ENCODE measurements around the gene CFAP99. TPM values are rescaled to one million over a fixed set of nuclear protein-coding genes. Genes with fewer than 3 reads are reported as not detected.

The CFAP99 gene
- total and polyA plus RNA-seq, 2 experiments from 2014 or later = not detected

GRCh38 chr4:2458546-2459491 lies 40.1 kb downstream of the CFAP99 start:
- Histone ChIP-seq H3K4me2 (no peak overlapping the region), H3K36me3 (ENCODE audit: insufficient read depth) (no peaks in the 10 kb centered on the region), H3K9me2 (ENCODE audit: insufficient read depth) (no peaks in the 10 kb centered on the region), H3K4me1 (ENCODE audit: insufficient read depth) (peaks cover 10% of the 10 kb centered on the region; the same call in 1 of the 2 replicates), H4K20me1 (replicated peaks; ENCODE audit: insufficient read depth) (no peaks in the 10 kb centered on the region), H3F3A (replicated peaks; ENCODE audit: low read depth) (peaks cover 12% of the 10 kb centered on the region), H3K4me3 (no peak overlapping the region), H3K79me2 (replicated peaks; ENCODE audit: insufficient read depth) (no peaks in the 10 kb centered on the region), H3K27ac (ENCODE audit: low read depth) (no peak overlapping the region), H3K27me3 (ENCODE audit: insufficient read depth) (peaks cover 27% of the 10 kb centered on the region), H2AFZ (no peak overlapping the region)
- DNase-seq (ENCODE audit: low spot score) (no peak), ATAC-seq (no peak)
- no peaks in the 10 kb centered on the region; the same call in 2 of the 3 replicates for H3K36me3 Mint-ChIP-seq (ENCODE audit: low read depth)
- H3K4me3 Mint-ChIP-seq = no peak overlapping the region
- H3K27ac Mint-ChIP-seq = no peak overlapping the region
- H3K27me3 Mint-ChIP-seq (ENCODE audit: insufficient read depth, low read depth, poor library complexity) = peaks cover 36% of the 10 kb centered on the region
- no peaks in the 10 kb centered on the region for H3K9me3 Mint-ChIP-seq
- TF ChIP-seq POLR2AphosphoS5 (IDR thresholded peaks at IDR 0.05; ENCODE audit: low read depth) = no peak
- TF ChIP-seq EZH2phosphoT487 (IDR thresholded peaks at IDR 0.05; ENCODE audit: unreplicated experiment) = no peak
- TF ChIP-seq JUNB (IDR thresholded peaks at IDR 0.05; ENCODE audit: unreplicated experiment) = no peak
- TF ChIP-seq NANOG (IDR thresholded peaks at IDR 0.05; ENCODE audit: borderline replicate concordance) = no peak
- no peak for TF ChIP-seq EZH2 (IDR thresholded peaks at IDR 0.05; ENCODE audit: low read depth, unreplicated experiment)
- no peak for TF ChIP-seq CREB1 (CRISPR knock-in tag; IDR thresholded peaks at IDR 0.05; ENCODE audit: low read depth)
- no peak for TF ChIP-seq ZNF462 (CRISPR knock-in tag; IDR thresholded peaks at IDR 0.05)
- TF ChIP-seq CTCF (conservative IDR thresholded peaks at IDR 0.05; ENCODE audit: low read depth in 2 of 2) = no peak
- no peak for TF ChIP-seq REST (IDR thresholded peaks at IDR 0.05; ENCODE audit: unreplicated experiment)
- TF ChIP-seq STAT1 (IDR thresholded peaks at IDR 0.05; ENCODE audit: unreplicated experiment) = no peak
- no peak for TF ChIP-seq ZNF331 (CRISPR knock-in tag; IDR thresholded peaks at IDR 0.05; ENCODE audit: low read depth)
- no peak for TF ChIP-seq ZNF114 (CRISPR knock-in tag; IDR thresholded peaks at IDR 0.05)
- no peak for TF ChIP-seq ETS1 (IDR thresholded peaks at IDR 0.05)
- H3K4me1 Mint-ChIP-seq = peaks cover 15% of the 10 kb centered on the region

All from GM23338 (cell line).